NCI-H1694 treated with DMSO at 0.1 percent for 48 hours (cell line): ENCODE results near the gene MCTP1.
"Not testable (repeated sequence)": the region's sequence is repeated elsewhere in the genome, so short reads cannot be mapped to it uniquely, and the experiment has no call there.

ENCODE experiments used
- DNase-seq: peaks from one replicate; lab custom pipeline; 2025; lab: John Stamatoyannopoulos, UW

Gene MCTP1

GRCh38 chr5:94959279-94959678, 325.6 kb downstream of the MCTP1 start:
- DNase-seq: not testable (repeated sequence)

DNA sequence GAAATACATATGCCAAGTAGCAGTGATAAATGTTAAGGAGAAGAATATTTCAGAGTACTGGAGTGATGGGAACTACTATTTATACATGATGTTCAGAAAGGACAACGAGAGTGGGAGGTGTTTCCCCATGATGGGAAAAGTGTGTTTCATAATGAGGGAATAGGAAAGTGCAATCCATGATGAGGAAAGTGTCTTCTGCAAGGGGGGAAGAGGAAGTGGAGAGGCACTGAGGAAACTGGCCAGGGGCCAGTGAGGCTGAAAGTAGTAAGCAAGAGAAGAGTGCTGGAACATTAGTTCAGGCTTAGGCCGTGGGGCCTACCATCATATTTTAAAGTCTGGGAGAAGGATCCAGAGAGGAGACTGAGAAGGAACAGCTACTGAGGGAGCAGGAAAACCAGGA, 339.2 kb downstream of the MCTP1 start:
- DNase-seq: no peak

GRCh38 chr5:94944160-94944559, 340.7 kb downstream of the MCTP1 start:
- DNase-seq: no peak

- DNase-seq: no peak
Observed at GRCh38 chr5:94941122-94941755, 343.7 kb downstream of the MCTP1 start.

GRCh38 chr5:94932259-94932658, 352.6 kb downstream of the MCTP1 start:
- DNase-seq: no peak

DNA sequence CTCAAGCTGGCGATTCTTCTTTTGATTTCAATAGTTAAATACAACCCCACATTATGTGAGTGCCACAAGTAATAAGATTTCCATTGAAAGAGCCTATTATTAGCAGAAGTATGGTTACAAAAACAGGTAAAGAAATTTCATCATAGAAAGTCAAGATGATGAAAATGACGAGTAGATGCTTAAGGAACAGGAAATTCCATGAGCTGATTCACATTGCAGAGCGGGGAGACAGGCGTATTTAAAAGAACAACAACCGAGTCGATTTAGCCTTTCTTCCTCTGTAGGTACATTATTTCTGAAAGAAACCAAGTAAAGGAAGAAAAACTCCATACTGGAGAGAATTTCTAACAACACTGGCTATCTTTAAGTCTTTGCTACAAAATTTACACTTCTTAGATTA, 356.0 kb downstream of the MCTP1 start:
- no peak for DNase-seq

DNA sequence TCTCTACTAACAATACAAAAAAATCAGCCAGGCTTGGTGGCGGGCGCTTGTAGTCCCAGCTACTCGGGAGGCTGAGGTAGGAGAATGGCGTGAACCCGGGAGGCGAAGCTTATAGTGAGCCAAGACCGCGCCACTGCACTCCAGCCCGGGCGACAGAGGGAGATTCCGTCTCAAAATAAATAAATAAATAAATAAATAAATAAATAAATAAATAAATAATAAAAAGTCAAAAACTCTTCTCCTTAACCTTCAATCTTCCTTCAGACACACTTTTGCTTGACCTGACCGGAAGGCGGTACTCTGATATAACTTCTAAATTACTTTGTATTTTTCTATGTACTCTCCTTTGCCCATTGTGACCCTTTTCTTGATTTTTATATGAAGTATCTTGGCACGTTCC, 364.3 kb downstream of the MCTP1 start:
- no peak for DNase-seq

- DNase-seq: no peak
Observed at GRCh38 chr5:94916619-94917018, 368.3 kb downstream of the MCTP1 start.

DNA sequence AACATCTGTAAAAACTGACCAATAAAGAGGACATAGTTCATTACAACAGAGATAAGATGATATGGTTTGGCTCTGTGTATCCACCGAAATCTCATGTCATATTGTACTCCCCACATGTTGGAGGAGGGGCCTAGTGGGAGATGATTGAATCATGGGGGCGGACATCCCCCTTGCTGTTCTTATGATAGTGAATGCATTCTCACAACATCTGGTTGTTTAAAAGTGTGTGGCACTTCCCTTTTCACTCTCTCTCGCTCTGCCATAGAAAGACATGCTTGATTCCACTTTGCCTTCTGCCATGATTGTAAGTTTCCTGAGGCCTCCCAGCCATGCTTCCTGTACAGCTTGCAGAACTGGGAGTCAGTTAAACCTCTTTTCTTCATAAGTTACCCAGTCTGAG, 373.6 kb downstream of the MCTP1 start:
- no peak for DNase-seq

- no peak for DNase-seq
Observed at GRCh38 chr5:94910721-94911120, 374.2 kb downstream of the MCTP1 start.

- peak; percentile 14 for DNase-seq
Observed at GRCh38 chr5:94908889-94909480, 375.9 kb downstream of the MCTP1 start.

DNA sequence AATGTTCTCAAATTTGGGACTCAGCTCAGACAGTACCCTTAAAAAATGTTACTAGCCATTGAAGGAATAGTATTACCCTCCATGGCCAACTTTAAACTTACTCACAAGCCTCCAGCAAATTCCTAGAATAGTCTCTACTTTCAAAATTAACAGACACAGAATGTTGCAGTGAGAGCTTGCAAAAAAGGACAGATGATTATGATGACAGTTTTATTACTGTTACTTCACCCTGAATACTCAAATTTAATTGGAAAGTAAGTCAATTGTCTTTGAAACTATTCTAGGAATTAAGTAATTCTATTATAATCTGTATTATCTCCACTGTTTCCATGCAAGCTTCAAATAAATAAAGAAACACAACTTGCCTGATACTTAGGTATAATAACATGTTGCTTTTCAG, 378.1 kb downstream of the MCTP1 start:
- DNase-seq: no peak

- no peak for DNase-seq
Observed at GRCh38 chr5:94903726-94904125, 381.2 kb downstream of the MCTP1 start.

GRCh38 chr5:94901191-94901979, 383.5 kb downstream of the MCTP1 start:
- DNase-seq: no peak

DNA sequence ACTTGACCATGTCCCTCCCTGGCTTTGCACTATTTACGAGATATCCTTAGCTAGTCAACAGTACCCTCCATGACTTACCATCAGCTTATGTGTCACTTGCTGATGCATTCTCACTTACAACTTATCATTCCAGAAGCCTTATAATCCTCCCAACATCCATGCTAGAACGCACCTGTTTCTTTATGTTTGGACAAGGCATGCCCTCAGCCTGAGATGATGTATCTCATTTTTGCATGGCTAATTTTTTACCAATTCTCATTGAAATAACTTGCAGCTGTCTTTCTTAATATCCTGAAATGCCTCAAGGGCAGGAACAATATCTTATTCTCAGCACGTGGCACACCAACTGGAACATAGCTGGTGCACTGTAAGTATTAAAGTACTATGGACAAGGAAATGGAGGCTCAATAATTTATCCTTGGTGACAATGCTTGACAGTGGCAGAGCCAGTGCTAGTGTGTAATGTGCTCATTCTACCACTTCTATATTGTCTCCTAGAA, 384.8 kb downstream of the MCTP1 start:
- no peak for DNase-seq

GRCh38 chr5:94893412-94894135, 391.3 kb downstream of the MCTP1 start:
- peak; percentile 1 for DNase-seq

DNA sequence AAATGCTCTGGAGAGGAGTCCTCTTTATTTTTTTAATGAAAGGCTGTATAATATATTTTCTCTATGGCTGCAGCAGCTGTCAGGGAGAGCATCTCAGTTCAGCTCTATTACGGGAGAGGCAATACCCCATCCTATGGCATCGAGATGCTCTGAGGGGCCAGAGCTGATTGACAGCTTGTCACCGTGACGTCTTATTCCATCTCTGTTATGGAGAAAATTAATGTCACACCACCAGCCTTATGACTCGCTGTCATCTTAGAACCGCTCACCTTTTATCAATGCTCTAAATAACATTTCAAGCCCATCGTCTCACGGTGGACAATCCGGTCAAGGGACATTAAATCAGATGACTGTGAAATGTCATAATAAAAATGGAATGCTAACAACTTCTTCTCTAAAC, 392.9 kb downstream of the MCTP1 start:
- DNase-seq: no peak

- DNase-seq: no peak
Observed at GRCh38 chr5:94891565-94891964, 393.3 kb downstream of the MCTP1 start.

GRCh38 chr5:94890907-94891306, 394.0 kb downstream of the MCTP1 start:
- no peak for DNase-seq

- no peak for DNase-seq
Observed at GRCh38 chr5:94888674-94889073, 396.2 kb downstream of the MCTP1 start.

GRCh38 chr5:94885931-94886330, 399.0 kb downstream of the MCTP1 start:
- no peak for DNase-seq

DNA sequence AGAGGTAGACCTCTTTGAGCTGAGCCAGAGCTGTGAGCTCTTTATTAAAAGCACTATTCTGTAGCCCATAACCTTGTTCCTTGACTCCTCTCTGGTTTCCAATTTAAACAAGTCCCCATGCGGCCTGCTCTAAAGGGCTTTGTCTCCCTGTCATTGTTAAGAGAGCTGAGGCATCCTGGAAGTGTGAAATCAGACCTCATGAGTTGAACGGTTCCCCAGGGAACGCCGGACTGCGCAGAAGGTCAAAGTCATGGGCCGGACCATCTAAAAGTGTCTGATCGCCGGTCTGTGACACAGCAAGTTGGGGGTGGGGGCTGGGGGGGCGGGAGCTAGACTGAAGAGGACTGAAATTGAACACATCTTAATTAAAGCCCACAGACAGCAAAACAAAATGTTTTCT, 400.6 kb downstream of the MCTP1 start:
- no peak for DNase-seq

GRCh38 chr5:94872526-94872925, 412.4 kb downstream of the MCTP1 start:
- DNase-seq: no peak
